Sigmoid colon (tissue), 7 donors: ENCODE measurements around the gene MKNK1. TPM values are rescaled to one million over a fixed set of nuclear protein-coding genes. Genes with fewer than 3 reads are reported as not detected.

ENCODE experiments used
- DNase-seq: peaks from one replicate; pipeline ENCODE4 v3.0.0-alpha.2; 2019
- H3K27ac ChIP-seq, 4 donors: fragments of 200-600 bp; sonication (generic); one replicate each; pipeline ENCODE4 v1.5.1; 2016 to 2019; ENCODE audit warnings: mild to moderate bottlenecking in 1 of 4
- H3K27me3 ChIP-seq, 3 donors: fragments of 200-600 bp; sonication (generic); one replicate each; pipeline ENCODE4 v1.5.1; 2019; ENCODE audit warnings: mild to moderate bottlenecking in 1 of 3
- H3K36me3 ChIP-seq, 4 donors: fragments of 200-600 bp; sonication (generic); one replicate each; pipeline ENCODE4 v1.5.1; 2016 to 2019
- H3K4me1 ChIP-seq, 4 donors: fragments of 200-600 bp; sonication (generic); one replicate each; pipeline ENCODE4 v1.5.1; 2017 to 2019
- H3K4me3 ChIP-seq, 4 donors: fragments of 200-600 bp; sonication (generic); one replicate each; pipeline ENCODE4 v1.5.1; 2017 to 2019; ENCODE audit warnings: mild to moderate bottlenecking in 2 of 4, moderate library complexity in 1 of 4
- H3K9me3 ChIP-seq, 4 donors: fragments of 200-600 bp in 3 of 4; sonication (generic) in 3 of 4; one replicate each; pipeline versions ENCODE4 v1.5.1 to v1.6.1; 2013 to 2019
- EP300 ChIP-seq, 4 donors: sonication (generic); formaldehyde crosslinking; IDR thresholded peaks; one replicate each; pipeline ENCODE4 v1.6.1; 2017; ENCODE audit warnings: antibody characterized with exemption in 4 of 4
- POLR2A ChIP-seq, 2 donors: fragments of 450-650 bp; IDR thresholded peaks; one replicate each; pipeline ENCODE4 v1.6.1; 2016; ENCODE audit warnings: antibody characterized with exemption in 2 of 2, mild to moderate bottlenecking in 2 of 2, moderate library complexity in 2 of 2
- POLR2AphosphoS5 ChIP-seq, 4 donors: sonication (generic); formaldehyde crosslinking; IDR thresholded peaks; one replicate each; pipeline ENCODE4 v1.6.1; 2017; ENCODE audit warnings: antibody characterized with exemption in 4 of 4
- WGBS, 2 donors: extraction: QIAGEN DNeasy Blood & Tissue Kit; methylation state at CpG; one replicate each; pipeline ENCODE4 v1.1.7; 2013; 5-methylcytosine and 5-hydroxymethylcytosine counted together
- intact Hi-C: fragments of 100-400 bp; cut with DNase I; formaldehyde crosslinking; loops from one replicate; pipeline ENCODE4 v1.15.1; 2023
- polyA plus RNA-seq, 3 donors: library from polyadenylated mRNA; stranded (reverse); fragments of 200-250 nt; gene quantifications; one replicate each; pipeline ENCODE4 v1.2.3, GENCODE V29; 2013
- total RNA-seq, 4 donors: library from RNA; depleted of rRNA; stranded (reverse); fragments of >200 nt; gene quantifications; one replicate each; pipeline ENCODE4 v1.1.0, GENCODE V29; 2016
- TF ChIP-seq, protein P1 (sequence below), 4 experiments: fragments of 450-650 bp in 3 of 4; fragments of 200-600 bp in 1 of 4; IDR thresholded peaks; one replicate each; pipeline ENCODE4 v1.5.1; 2016 to 2019; ENCODE audit warnings: antibody characterized with exemption in 4 of 4, mild to moderate bottlenecking in 3 of 4, moderate library complexity in 2 of 4
- donor health status: healthy with polysubstance abuse.
- donor health status: Bipolar disorder and iron deficiency.
- donor health status: healthy.

MKNK1 gene
- total and polyA plus RNA-seq, 7 donors = 15.0 to 54.3 (median 32.1) TPM

DNA sequence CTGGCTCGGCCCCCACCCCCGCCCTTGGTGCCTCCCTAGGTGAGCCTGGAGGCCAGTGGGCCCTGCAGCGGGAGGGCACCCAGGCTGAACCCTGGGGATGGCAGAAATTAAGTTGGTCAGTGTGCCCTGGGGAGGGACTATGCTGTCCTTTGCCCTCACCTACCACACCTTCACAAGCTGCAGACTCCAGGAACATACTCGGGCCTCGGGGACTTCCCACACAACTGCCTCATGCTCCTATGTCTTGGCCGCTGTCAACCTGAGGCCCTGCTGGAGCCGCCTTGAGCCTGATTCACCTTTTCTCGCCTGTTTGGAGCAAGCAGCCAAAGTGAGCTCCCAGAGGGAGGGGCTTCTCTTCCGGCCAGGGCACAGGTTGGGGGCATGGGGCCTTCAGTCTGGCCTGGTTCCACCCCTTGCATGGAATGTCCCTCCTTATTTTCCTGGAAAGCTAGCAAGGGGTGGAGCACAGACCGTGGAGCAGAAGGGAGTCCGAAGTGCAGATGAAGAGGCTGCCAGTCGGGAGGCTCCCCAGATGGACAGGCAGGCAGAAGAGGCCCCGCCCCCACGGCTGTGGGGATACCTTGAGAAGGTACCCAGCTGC, 77.3 kb downstream of the MKNK1 start:
- Histone ChIP-seq H3K27ac (no peak overlapping the region), H3K4me3 (no peak overlapping the region), H3K4me1 (peaks cover 0 to 4% (median 0%) of the 10 kb centered on the region in 4 donors), H3K36me3 (no peaks in the 10 kb centered on the region), H3K9me3 (no peaks in the 10 kb centered on the region), H3K27me3 (peaks cover 0 to 38% (median 11%) of the 10 kb centered on the region in 3 donors)
- intact Hi-C loops = no loop called here
- 20 to 29% methylated on average over 14 of the region's 14 CpGs for WGBS, 2 donors
- DNase-seq = no peak
- TF ChIP-seq, protein P1, sequence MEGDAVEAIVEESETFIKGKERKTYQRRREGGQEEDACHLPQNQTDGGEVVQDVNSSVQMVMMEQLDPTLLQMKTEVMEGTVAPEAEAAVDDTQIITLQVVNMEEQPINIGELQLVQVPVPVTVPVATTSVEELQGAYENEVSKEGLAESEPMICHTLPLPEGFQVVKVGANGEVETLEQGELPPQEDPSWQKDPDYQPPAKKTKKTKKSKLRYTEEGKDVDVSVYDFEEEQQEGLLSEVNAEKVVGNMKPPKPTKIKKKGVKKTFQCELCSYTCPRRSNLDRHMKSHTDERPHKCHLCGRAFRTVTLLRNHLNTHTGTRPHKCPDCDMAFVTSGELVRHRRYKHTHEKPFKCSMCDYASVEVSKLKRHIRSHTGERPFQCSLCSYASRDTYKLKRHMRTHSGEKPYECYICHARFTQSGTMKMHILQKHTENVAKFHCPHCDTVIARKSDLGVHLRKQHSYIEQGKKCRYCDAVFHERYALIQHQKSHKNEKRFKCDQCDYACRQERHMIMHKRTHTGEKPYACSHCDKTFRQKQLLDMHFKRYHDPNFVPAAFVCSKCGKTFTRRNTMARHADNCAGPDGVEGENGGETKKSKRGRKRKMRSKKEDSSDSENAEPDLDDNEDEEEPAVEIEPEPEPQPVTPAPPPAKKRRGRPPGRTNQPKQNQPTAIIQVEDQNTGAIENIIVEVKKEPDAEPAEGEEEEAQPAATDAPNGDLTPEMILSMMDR (IDR thresholded peaks at IDR 0.05) = no peak

DNA sequence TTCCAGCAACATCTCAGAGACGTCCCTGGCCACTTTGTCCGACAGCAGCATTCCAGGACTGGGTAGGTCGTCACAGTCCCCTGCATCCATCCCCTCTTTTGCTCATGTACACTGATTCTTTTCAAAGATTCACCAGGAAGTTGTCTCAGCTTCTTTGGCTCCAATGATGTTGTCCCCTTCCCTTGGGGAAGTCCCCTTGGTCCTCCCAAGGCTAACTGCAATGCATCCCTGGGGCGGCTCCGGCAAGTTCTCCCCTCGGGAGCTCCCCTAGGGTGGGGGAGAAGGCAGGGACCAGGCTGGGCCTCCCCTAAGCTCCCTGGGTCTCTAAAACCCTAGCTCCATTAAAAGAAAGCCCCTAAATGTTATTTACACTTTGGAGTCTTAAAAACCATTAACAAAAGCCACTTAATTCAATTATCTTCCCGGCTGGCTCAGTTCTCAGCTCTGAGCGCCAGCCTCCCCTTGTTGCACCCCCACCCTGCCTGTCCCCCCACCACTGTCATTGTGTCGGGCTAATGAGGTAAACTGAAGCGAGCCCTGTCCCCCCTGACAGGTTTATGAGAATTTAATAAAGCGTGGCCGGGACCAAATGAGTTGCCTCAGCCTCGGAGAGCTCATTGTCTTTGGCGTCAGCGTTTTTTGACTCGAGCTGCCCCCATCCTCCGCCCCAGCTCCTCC, 77.9 kb downstream of the MKNK1 start:
- Histone ChIP-seq H3K36me3 (no peaks in the 10 kb centered on the region), H3K27ac (no peak overlapping the region), H3K9me3 (no peaks in the 10 kb centered on the region), H3K4me1 (peaks cover 0 to 4% (median 0%) of the 10 kb centered on the region in 4 donors), H3K4me3 (no peak overlapping the region), H3K27me3 (peaks cover 0 to 38% (median 11%) of the 10 kb centered on the region in 3 donors)
- 42 to 72% methylated on average over 17 of the region's 17 CpGs for WGBS, 2 donors
- TF ChIP-seq EP300 (IDR thresholded peaks at IDR 0.05) (no peak), POLR2A (IDR thresholded peaks at IDR 0.05) (no peak), POLR2AphosphoS5 (IDR thresholded peaks at IDR 0.05) (no peak)
- TF ChIP-seq, protein P1 (IDR thresholded peaks at IDR 0.05) = no peak
- intact Hi-C loops = no loop called here
- DNase-seq = no peak

GRCh38 chr1:46525253-46525983, 78.7 kb downstream of the MKNK1 start:
- DNase-seq = no peak
- no peaks in the 10 kb centered on the region for H3K36me3 ChIP-seq
- intact Hi-C loops = no loop called here
- no peak overlapping the region for H3K4me3 ChIP-seq
- 59 to 83% methylated on average over 13 of the region's 13 CpGs for WGBS, 2 donors
- TF ChIP-seq POLR2A (IDR thresholded peaks at IDR 0.05) (no peak), POLR2AphosphoS5 (IDR thresholded peaks at IDR 0.05) (no peak), EP300 (IDR thresholded peaks at IDR 0.05) (no peak)
- TF ChIP-seq, protein P1 (IDR thresholded peaks at IDR 0.05) = no peak
- H3K27ac ChIP-seq = no peak overlapping the region
- H3K27me3 ChIP-seq = peaks cover 0 to 38% (median 11%) of the 10 kb centered on the region in 3 donors
- H3K9me3 ChIP-seq = no peaks in the 10 kb centered on the region
- H3K4me1 ChIP-seq = peaks cover 0 to 10% (median 1%) of the 10 kb centered on the region in 4 donors

- no peak for DNase-seq
- TF ChIP-seq POLR2AphosphoS5 (IDR thresholded peaks at IDR 0.05) (no peak), EP300 (IDR thresholded peaks at IDR 0.05) (no peak), POLR2A (IDR thresholded peaks at IDR 0.05) (no peak)
- TF ChIP-seq, protein P1 (IDR thresholded peaks at IDR 0.05) = no peak
- H3K4me1 ChIP-seq = peaks cover 0 to 16% (median 2%) of the 10 kb centered on the region in 4 donors
- H3K9me3 ChIP-seq = no peaks in the 10 kb centered on the region
- intact Hi-C loops = no loop called here
- 80 to 82% methylated on average over 5 of the region's 5 CpGs for WGBS, 2 donors
- H3K27me3 ChIP-seq = peaks cover 0 to 37% (median 11%) of the 10 kb centered on the region in 3 donors
- H3K4me3 ChIP-seq = no peak overlapping the region
- H3K36me3 ChIP-seq = no peaks in the 10 kb centered on the region
- H3K27ac ChIP-seq = no peak overlapping the region
Observed at GRCh38 chr1:46524843-46525242, 79.2 kb downstream of the MKNK1 start.
